GM21723 (cell line): ENCODE data around the gene ANKRD17.
"Not testable (repeated sequence)": the region's sequence is repeated elsewhere in the genome, so short reads cannot be mapped to it uniquely, and the experiment has no call there.

Source experiments
- ATAC-seq: cut with Tn5 transposase; IDR thresholded peaks from one replicate; pipeline ENCODE4 v1.9.1; 2021; ENCODE audit warnings: mild to moderate bottlenecking, moderate library complexity; ENCODE audit not compliant: unreplicated experiment

ANKRD17 gene

GRCh38 chr4:73247100-73247499, 11.5 kb downstream of the ANKRD17 start:
- no peak for ATAC-seq

- no peak for ATAC-seq
Measured at GRCh38 chr4:73245955-73246354, 12.6 kb downstream of the ANKRD17 start.

- no peak for ATAC-seq
Measured at GRCh38 chr4:73244945-73245601, 13.5 kb downstream of the ANKRD17 start.

GRCh38 chr4:73237044-73237443, 21.6 kb downstream of the ANKRD17 start:
- no peak for ATAC-seq

GRCh38 chr4:73236151-73236550, 22.4 kb downstream of the ANKRD17 start:
- ATAC-seq: no peak

- no peak for ATAC-seq
Measured at GRCh38 chr4:73234712-73235111, 23.9 kb downstream of the ANKRD17 start.

- no peak for ATAC-seq
Measured at GRCh38 chr4:73231518-73232487, 26.8 kb downstream of the ANKRD17 start.

- ATAC-seq: no peak
Measured at GRCh38 chr4:73230865-73231517, 27.6 kb downstream of the ANKRD17 start.

- ATAC-seq: not testable (repeated sequence)
Measured at GRCh38 chr4:73228800-73229199, 29.8 kb downstream of the ANKRD17 start.

- no peak for ATAC-seq
Measured at GRCh38 chr4:73224886-73225285, 33.7 kb downstream of the ANKRD17 start.

GRCh38 chr4:73223258-73223650, 35.3 kb downstream of the ANKRD17 start:
- ATAC-seq: peak; percentile 10

GRCh38 chr4:73222466-73223257, 35.9 kb downstream of the ANKRD17 start:
- peak; percentile 97 for ATAC-seq

- ATAC-seq: no peak
Measured at GRCh38 chr4:73221734-73222133, 36.9 kb downstream of the ANKRD17 start.

- ATAC-seq: no peak
Measured at GRCh38 chr4:73220815-73221214, 37.8 kb downstream of the ANKRD17 start.

- no peak for ATAC-seq
Measured at GRCh38 chr4:73213916-73214653, 44.5 kb downstream of the ANKRD17 start.

- no peak for ATAC-seq
Measured at GRCh38 chr4:73212982-73213730, 45.4 kb downstream of the ANKRD17 start.

GRCh38 chr4:73211968-73212367, 46.6 kb downstream of the ANKRD17 start:
- no peak for ATAC-seq

GRCh38 chr4:73208376-73208775, 50.2 kb downstream of the ANKRD17 start:
- ATAC-seq: no peak

- no peak for ATAC-seq
Measured at GRCh38 chr4:73206236-73206635, 52.4 kb downstream of the ANKRD17 start.
